Stimulated activated CD8-positive, alpha-beta memory T cell treated with anti-CD3 and anti-CD28 coated beads, Interleukin-15, amount 100 ng/mL, for 24 hours (primary cell): ENCODE measurements around the gene IRF5.
"Not testable (repeated sequence)": the region's sequence is repeated elsewhere in the genome, so short reads cannot be mapped to it uniquely, and the experiment has no call there.

Experiments
- DNase-seq: peaks from one replicate; pipeline ENCODE4 v3.0.0-alpha.2; 2020; ENCODE audit warnings: low read depth

The IRF5 gene

DNA sequence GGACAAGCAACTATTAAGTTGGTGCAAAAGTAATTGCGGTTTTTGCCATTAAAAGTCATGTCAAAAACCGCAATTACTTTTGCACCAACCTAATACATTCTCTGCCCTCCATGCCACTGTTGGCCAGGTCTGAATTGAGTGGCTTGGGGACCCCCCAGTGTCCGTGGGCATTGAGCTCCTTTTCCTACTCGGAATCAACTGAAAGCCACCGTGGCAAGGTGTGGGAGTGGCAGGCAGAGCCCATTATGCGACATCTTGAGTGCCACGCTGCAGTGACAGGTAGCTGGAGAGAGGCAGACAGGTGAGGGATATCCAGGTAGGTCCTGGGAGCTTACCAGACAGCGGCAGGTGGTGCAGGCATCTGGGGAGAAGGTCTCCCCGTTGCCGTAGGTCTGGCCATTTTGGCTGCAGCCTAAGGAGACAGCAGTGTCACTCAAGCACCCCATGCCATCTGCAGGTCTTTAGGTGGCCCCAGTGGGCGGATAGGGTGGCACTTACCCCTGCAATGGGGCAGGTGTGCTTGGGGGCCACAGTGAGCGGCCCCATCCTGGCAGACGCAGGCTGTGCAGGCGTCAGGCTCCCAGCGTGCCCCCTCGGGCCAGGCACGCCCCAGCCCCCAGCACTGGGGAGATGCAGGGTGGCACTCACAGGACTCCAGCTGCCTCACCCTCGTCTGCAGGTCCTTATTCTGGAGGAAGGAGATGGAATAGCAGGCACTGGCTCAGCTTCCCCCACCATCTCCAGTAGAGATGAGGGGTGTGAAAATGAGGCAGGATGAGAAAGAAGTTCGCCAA lies 30.8 kb upstream of the IRF5 start:
- DNase-seq: no peak

DNA sequence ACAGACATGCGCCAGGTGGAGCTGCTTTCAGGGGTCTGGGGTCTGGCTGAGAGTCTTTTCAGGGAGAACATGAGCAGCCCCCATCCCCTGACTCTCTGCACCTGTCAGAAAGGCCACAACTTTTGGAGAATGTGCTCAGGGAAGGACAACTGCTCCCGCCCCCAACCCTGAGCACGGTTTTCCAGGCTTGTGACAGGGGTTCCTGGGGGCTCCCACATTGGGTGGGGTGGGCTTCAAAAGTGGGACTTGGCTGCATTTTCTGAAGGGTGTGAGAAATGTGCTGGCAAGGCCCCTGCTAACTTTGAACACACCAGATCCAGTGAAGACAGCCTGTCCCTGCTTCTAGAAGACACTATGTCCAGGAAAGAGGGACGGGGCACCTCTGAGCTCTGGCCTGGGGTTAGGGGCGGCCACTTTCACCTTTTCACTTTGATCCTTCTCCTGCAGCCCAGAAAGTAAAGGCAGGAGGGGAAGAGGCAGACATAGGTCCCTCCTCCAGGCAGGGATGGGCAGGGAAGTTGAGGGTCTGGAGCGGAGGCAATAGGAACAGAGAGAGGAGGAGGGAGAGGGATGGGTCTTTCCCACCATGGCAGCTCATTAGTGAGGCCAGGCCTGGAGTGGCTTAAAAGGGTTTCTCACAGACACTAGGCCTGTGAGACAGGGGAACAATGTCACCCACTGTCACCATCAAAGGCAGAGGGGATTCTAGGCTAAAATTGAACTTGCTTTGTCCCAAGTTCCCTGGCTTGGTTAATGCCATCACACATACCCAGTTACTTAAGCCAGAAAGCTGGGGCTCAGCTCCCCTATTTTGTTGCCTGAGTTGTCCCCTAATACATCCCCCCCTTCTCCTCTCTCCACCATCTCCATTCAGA lies 28.7 kb upstream of the IRF5 start:
- DNase-seq: no peak

DNA sequence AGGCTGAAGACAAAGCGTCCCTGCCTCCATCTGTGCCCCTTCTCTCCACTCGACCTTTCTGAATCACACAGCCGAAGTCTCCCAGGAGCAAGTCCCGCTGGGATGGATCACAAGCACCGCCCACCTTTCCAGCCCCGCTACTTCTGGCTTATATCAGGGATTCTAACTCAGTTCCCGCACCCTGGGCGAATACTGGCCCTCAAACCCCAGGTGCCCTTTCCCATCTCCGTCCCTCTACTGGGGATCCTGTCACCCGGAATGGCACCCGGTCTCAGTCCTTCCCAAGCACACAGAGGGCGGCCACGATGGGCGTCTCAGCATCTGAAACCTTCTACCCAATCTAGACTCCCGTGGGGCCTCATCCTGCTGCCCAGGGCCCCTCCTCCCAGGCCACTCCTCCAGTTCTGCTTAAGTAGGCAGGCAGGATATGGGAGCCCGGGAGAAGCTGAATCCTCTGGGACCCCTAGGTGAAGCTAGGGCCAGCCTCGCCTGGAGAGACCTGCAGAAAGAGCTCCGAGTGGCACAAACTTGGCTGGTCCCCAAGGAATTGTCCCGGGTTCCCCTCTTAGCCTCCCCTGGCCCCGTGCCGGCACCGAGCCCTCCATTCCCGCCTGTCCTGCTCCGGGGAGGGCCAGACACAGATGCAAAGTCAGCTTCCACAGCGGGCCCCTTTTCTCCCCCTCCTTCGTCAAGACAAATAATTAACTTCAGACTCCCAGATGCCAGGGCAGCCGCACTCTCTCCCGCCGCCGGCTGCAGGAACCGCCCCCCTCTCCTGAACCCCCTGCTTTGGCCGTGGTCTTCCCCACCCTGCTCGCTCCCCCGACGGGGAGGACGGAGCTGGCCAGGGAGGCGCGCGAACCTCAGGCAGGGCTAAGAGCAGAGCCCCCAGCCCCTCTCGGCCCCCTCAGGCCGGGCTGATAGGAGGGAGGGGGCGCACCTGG lies 27.8 kb upstream of the IRF5 start:
- no peak for DNase-seq

DNA sequence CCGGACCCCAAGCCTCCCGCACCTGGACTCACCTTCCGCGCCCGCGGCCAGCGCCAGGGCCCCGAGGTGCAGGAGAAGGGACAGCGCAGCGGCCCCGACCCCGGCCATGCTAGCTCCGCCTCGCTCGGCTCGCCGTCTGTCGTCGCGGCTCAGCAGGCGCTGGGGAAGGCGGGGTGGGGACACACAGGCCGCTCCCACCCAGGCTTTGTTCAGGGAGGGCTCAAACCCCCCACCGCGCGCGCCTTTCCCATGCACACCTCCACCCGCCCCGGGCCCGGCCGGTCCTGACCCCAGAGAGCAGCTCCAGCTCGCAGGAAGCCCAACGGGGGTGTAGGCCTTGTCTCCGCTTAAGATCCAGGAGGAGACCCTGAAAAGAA lies 27.2 kb upstream of the IRF5 start, which contains the start of gene KCP:
Gene KCP (minus strand): TSS at position 141 of the 377 bp plus-strand sequence. CDS start 33 bp downstream, at position 108.
- no peak for DNase-seq

DNA sequence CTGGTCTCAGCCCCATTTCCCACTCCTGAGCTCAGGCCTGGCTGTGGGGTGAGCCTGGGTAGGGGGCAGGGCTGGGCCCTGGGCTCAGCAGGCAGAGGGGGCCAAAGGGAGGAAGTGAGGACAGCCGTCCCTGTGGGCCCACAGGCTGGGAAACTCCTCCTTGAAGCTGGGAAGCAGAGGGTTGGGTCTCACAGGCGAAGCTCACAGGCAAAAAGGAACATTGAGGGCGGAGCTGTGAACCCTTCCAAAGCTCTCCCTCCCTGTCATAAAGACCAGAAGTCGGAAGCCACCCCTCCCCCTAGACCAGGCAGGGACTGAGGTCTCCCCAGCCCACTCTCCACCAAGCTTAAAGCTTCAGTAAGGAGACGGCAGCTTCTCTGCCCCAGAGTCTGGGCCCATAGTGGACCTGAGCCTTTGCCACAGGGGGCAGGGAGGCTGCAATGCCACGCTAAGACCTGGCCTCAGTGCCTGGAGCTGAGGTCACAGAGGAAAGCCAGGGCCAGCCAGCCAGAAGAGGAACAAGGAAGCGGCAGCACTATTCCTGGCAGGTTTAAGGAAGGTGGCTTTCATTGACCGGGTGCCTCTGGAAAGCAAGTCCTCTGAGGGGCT lies 26.2 kb upstream of the IRF5 start:
- DNase-seq: no peak

DNA sequence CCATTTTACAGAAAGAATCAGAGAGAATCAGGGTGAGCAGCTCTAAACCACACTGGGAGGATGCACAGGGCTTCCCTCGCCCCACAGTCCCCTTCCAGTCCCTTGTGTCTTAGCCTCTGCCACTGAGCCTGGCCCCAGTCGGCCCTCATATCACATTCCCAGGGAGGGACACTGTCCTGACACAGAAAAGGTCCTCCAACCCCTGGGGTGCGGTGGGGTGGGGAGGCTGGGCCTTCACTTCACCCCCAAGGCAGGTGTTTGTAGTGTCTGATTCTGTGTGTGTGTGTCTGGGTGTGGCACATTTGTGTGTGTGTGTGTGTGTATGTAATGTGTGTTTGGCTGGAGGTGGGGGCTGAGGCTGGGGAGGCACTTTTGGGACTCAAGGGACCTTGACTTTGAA lies 25.4 kb upstream of the IRF5 start:
- no peak for DNase-seq

DNA sequence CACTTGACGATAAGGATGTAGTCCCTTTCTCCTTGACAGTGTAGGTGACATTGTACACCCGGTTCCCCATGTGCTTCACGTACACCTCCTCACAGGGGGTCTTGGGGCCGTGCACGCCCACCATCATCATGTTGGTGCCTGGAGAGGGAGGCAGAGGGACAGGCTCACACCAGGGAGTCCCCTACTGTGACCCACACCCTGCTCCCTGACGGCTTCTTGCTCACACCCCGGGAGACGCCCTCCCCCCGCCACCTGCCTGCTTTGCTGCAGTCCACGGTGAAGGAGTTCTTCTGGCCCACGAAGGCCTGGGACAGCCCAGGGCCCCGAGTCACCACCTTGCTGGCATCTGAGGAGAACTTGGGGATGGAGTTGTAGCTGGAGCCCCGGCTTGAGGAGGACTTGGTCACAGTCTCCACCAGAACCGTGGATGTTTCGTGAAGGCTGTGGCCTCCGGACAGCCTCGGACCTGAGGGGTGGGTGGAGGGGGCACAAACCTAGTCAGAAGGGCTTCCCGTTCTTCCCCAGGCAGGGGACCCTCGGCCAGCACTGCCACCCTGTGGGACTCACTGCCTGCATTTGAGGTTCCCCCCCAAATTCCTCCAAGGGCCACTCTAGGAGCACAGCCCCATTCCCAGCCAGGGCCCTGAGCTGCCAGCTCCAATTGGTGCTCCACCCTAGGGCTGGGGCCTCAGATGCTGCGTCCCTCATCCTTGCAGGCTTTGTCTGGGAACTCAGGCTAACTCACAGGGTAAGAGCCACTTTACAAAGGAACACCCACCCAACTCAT lies 24.8 kb upstream of the IRF5 start:
- not testable (repeated sequence) for DNase-seq

DNA sequence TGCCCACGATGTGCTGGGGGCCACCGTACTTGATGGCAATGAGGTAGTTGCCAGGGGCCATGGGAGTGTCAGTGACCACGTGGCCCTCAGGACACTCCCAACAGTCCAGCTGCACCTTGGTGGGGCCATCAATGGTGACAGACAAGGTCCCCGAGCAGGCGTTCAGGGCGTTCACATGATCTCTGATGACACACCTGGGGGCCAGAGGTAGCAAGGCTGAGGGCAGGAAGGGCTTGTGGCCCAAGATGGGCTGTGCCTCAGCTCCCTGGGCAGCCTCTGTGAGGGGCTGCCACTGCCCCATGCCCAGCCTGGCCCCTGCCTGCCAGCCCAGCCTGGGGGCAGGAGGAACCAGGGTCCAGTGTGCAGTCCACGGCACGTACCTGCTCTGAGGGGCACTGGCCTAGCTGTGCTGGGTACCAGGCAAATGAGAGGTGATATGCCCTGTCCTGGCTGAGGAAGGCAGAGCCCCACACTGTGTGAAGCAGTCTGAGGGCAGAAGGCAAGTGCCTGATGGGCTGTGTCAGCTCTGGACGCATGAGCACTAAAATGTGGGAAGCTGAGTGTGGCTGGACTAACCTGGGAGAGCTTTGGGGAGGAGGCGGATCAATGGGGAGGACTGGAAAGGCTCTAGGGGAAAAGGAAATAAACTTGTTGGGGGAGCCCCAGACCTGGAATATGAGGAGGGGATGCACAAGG lies 23.7 kb upstream of the IRF5 start:
- no peak for DNase-seq

DNA sequence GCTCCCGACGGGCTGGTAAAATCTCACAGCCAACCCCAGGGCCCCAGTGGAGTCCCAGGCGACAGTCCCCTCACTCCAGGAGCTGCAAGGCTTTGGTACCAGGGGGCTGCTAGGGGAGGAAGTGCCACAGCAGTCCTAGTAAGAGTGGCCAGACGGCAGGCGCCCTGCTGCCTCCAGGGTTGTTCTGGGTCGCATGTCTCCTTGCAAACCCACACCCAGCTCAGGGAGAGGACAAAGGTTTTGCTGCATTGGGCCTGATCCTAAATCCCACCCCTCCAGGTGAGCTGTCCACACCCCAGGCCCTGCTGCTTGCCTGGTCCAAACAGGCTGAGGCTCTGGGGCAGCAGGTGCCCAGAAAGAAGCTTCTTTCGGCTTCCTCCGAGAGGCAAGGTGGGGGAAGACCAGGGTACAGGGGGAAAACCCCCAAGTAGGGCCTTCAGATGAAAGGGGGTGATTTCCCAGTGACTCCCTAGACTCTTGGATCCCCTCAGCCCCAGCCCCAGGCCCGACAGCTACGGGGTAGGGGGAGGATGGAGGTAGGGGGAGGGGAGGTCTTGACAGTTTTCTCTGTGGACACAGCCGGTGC lies 23.1 kb upstream of the IRF5 start:
- DNase-seq: no peak

DNA sequence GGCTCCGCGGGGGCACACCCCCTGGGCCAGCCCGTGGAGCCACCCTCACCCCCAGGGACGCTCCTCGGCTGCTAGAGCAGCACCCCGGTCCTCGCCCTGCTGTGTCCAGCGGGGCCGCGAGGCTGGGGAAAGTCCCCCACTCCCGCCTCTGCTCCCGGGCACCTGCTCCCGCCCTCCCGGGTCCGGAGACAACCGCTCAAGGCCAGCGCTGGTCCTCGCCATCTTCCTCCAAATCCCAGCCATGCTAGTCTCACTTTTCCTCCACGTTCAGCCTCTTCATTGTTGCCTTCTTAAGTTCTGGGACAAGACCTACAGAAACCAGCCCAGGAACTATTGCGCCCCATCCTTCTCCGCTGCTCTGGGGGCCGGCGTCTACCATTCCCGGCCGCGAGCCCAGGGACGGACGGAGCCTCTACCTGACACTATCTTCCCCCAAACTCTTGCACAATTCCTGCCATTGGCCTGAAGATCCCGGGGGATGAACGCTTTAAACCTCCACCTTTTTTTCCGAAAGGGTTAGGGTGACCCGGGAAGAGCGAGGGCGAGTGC lies 22.4 kb upstream of the IRF5 start:
- no peak for DNase-seq

DNA sequence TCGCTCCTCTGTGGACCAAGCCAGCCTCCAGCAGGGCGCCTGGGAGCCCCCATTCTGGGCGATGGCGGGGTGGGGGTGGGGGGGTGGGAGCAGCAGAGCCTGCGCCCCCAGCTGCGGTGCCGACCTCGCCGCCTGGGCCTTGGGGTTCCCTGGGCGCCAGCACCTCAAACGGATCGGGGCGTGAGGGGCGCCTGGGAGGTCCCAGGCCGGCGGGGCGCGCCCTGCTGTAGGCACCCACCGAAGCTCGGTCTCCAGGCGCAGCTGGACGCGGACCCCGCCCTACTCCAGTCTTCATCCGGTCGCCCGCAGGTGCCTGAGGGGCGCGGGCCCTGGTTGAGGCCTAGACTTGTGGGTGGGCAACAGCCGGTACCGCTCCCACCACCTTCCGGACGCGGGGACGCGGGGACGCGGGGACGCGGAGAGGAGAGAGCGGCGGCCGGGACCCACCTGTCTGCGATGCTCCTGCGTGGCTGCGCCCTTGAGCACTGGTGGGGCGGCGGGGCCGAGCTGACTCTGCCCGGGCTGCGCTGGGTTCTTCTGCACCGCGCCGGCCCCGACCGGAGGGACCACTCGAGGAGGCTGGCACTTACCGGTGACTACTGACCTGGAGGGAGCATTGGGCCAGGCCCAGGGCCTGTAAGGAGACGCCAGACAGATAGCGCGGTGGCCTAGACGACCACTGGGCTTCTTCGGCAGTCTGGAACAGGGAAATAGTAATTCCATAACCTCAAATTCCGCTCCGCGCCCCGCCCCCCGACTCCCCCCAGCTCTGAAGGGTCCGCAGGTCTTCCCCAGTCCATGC lies 21.7 kb upstream of the IRF5 start:
- DNase-seq: no peak

DNA sequence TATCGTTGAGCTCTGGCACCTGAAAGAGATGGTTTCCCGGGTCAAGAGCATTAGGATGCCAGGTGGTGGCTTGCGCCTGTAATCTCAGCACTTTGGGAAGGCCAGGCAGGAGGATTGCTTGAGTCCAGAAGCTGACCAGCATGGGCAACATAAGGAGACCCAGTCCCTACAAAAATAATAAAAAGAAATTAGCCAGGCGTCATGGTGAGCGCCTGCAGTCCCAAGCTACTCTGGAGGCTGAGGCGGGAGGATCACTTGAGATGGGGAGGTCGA lies 21.1 kb upstream of the IRF5 start:
- DNase-seq: no peak

DNA sequence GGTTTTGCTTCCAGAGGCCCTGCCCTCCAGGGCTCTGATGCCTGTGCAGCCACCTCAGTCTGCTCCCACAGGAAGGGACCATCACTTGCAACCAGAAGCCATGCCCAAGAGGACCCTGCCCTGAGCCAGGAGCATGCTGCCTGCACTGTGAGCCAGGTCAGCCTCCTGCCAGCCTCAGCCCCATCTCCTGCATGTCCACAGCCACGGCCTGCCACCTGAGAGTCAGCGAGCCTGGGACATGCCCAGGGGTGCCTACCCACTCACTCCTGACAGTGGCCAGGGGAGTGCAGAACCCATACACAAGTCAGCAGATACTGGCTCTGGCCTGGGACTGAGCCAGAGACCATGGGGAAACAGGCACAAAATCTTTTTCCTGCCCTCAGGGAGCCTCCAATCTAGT lies 20.6 kb upstream of the IRF5 start:
- DNase-seq: no peak

DNA sequence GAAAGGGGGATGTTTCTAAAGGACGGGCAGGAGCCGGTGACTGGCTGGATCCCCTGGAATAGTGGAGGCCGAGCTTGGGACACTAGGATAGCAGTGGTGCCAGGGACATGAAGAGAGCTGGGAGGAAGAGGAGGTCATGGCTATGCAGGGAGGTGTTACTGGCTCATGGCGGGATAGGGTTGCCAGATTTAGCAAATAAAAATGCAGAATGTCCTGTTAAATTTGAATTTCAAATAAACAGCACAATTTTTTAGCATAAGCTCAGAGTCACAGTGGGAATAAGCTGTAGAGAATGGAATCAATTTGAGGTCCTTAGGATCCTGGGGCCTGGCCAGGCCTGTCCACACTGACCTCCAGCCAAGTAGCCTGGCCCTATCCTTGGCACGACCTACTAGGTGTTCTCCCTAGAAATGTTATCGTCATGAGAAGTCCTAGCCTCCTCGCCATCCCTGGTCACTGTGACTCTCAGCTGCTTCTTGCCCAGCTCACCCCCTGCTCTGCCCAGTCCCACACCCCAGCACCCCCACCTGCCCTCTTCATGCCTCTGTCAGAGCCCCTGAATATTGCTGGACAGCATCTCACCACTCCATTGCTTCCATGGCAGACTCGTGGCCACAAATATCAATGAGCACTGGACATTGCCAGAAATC lies 19.6 kb upstream of the IRF5 start:
- no peak for DNase-seq

DNA sequence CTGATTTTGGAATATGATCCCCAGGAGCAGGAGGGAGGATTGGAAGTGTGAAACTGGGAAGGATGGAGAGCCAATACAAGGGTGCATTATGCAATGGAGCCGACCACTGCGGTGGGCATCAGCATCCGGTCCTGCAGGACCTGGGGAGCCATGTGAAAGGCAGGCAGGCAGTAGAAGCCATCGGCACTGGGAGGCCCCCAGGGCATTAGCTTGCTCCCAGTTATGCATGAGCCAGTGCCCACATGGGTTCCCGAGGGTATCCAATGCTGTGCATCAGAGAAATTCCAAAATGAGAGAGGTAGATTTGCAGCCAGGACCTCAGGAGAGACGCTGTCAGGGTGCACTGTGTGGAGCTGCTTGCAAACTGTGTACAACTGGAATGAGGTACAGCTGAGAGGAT lies 18.5 kb upstream of the IRF5 start:
- no peak for DNase-seq

DNA sequence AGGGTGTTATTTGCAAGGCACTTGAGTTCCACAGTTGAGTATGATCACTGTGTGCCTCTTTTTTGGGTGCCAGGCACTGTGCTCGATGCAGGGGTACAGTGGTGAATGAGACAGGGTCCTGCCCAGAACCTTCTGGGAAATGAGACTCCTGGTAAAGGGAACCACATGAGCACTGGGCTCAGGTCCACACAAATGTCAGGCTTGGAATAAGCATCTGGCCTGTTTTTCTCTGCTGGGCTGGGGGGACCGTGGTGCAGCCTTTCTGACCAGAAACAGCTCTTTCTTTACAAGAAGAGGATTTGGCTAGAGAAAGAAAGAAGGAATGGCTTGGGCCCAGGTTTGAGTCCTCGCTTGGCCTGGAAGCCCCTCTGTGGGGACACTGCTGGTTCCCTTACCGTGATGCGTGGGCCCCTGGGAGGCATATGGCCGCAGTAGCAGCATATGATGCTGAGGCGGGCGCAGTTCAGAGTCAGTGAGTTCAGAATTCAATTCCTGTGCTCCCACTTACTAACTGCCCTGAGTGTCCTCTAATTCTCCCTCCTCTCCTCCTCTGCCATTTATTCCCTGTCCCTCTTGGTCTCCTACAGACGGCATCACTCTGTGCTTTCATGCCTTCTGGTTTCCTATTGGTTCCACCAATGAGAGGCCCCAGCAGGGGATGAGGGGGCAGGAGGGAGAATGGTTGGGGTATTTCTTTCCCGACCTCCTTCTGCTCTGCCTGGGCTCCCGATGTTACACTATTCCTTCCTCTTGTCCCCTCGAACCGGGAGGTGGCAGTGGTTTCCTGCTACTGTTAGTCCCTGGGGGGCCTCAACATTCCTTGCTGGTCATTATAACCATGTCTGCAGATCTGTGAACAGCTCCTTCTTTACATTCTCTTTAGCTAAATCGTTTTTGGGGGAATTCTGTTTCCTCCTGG lies 17.6 kb upstream of the IRF5 start:
- no peak for DNase-seq

DNA sequence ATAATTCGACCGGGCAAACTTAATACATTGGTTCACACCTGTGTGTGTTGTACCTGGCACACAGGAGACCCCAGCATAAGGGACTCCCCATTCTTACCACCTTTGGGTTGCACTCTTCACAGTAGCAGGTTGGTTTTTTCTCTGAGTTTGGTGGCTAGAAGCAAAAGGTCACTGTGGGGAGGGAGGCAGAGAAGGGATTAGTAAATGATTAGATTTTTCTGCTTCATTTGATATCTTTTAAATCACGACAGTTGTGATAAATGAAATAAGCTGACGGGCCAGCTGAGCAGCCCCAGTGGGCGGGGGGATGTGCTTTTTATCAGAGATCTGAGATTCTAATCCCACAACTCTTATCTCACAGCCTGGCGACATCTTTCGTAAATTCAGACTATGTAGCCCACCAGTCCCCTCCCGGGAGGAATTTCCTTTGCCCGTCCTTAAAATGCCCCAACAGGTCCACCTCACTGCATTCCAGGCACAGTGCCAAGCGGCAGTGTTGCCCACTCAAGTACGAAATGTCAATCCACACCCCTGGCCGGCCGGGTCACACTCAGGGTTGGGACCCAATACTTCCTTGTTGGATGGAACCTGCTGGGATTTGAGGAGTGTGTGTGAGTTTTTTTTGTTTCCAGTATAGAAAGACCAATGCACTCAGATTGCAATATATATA lies 16.7 kb upstream of the IRF5 start:
- DNase-seq: no peak
